CD4-positive, alpha-beta memory T cell (primary cell): ENCODE data around the gene ZNF684. TPM values are rescaled to one million over a fixed set of nuclear protein-coding genes. Genes with fewer than 3 reads are reported as not detected.
"Not testable (repeated sequence)": the region's sequence is repeated elsewhere in the genome, so short reads cannot be mapped to it uniquely, and the experiment has no call there.

ENCODE experiments used
- CTCF ChIA-PET: fragments of 350-600 bp; sonication (Branson Sonifier 250); formaldehyde crosslinking; loops from one replicate; lab custom pipeline; 2021; ENCODE audit warnings: inconsistent platforms; ENCODE audit not compliant: partially characterized antibody; lab: Charles Lee
- POLR2A ChIA-PET: fragments of 350-600 bp; sonication (Branson Sonifier 250); formaldehyde crosslinking; loops from one replicate; lab custom pipeline; 2021; ENCODE audit not compliant: partially characterized antibody; lab: Charles Lee
- DNase-seq, 5 donors: peaks; one replicate each; pipeline versions ENCODE4 v3.0.0 to v3.0.0-alpha.2; 2020 to 2022; ENCODE audit warnings: mixed read lengths in 1 of 5
- H3K27ac ChIP-seq: one replicate; pipeline ENCODE4 v1.7.0; 2013; ENCODE audit warnings: low read depth, low read length
- H3K27me3 ChIP-seq: 2 replicates; pipeline ENCODE4 v1.7.0; 2013; ENCODE audit warnings: mild to moderate bottlenecking, low read length, moderate library complexity; ENCODE audit not compliant: insufficient read depth
- H3K36me3 ChIP-seq: 2 replicates; pipeline ENCODE4 v1.7.0; 2013; ENCODE audit warnings: mild to moderate bottlenecking, low read length, moderate library complexity; ENCODE audit not compliant: insufficient read depth
- H3K4me1 ChIP-seq: 2 replicates; pipeline ENCODE4 v1.7.0; 2013; ENCODE audit warnings: mild to moderate bottlenecking, low read length, moderate library complexity; ENCODE audit not compliant: insufficient read depth
- H3K4me3 ChIP-seq, 2 donors: one replicate each; pipeline ENCODE4 v1.7.0; 2013; ENCODE audit warnings: low read length in 2 of 2, mild to moderate bottlenecking in 1 of 2
- H3K9me3 ChIP-seq, 2 donors: one replicate each; pipeline ENCODE4 v1.7.0; 2013; ENCODE audit warnings: low read length in 2 of 2, control low read depth in 1 of 2; ENCODE audit not compliant: control insufficient read depth in 1 of 2
- H3K27ac Mint-ChIP-seq, 7 donors: one replicate each; pipeline ENCODE4 v1.8.0; 2020 to 2021; ENCODE audit warnings: mixed read lengths in 7 of 7, mild to moderate bottlenecking in 6 of 7, inconsistent platforms in 3 of 7, moderate library complexity in 3 of 7
- H3K27me3 Mint-ChIP-seq, 2 donors: one replicate each; pipeline ENCODE4 v1.8.0; 2020 to 2021; ENCODE audit warnings: mixed read lengths in 2 of 2
- H3K36me3 Mint-ChIP-seq, 2 donors: one replicate each; pipeline ENCODE4 v1.8.0; 2020 to 2021; ENCODE audit warnings: mixed read lengths in 2 of 2, inconsistent platforms in 1 of 2, mild to moderate bottlenecking in 1 of 2
- H3K4me1 Mint-ChIP-seq, 4 donors: one replicate each; pipeline ENCODE4 v1.8.0; 2020 to 2021; ENCODE audit warnings: mixed read lengths in 4 of 4, mild to moderate bottlenecking in 1 of 4
- H3K4me3 Mint-ChIP-seq, 8 donors: one replicate each; pipeline ENCODE4 v1.8.0; 2020 to 2021; ENCODE audit warnings: mixed read lengths in 8 of 8, mild to moderate bottlenecking in 7 of 8, moderate library complexity in 6 of 8, inconsistent platforms in 3 of 8
- H3K9me3 Mint-ChIP-seq, 8 donors: one replicate each; pipeline ENCODE4 v1.8.0; 2020 to 2021; ENCODE audit warnings: mixed read lengths in 8 of 8, mild to moderate bottlenecking in 5 of 8, inconsistent platforms in 3 of 8, moderate library complexity in 1 of 8
- intact Hi-C: fragments of 100-400 bp; cut with micrococcal nuclease; formaldehyde crosslinking; loops from one replicate; pipeline ENCODE4 v1.15.1; 2023
- polyA plus RNA-seq, 2 donors: library from polyadenylated mRNA; unstranded; fragments of 300-500 nt; fragmentation: Illumina TruSeq; gene quantifications; one replicate each; pipeline ENCODE4 v1.2.3, GENCODE V29; 2021
- total RNA-seq, 2 experiments: library from RNA; stranded (reverse); gene quantifications; one replicate each; pipeline ENCODE4 v1.2.3, GENCODE V29; 2021

Gene ZNF684
- total and polyA plus RNA-seq, 4 experiments from 2014 or later: 2.0 to 5.5 (median 4.1) TPM

DNA sequence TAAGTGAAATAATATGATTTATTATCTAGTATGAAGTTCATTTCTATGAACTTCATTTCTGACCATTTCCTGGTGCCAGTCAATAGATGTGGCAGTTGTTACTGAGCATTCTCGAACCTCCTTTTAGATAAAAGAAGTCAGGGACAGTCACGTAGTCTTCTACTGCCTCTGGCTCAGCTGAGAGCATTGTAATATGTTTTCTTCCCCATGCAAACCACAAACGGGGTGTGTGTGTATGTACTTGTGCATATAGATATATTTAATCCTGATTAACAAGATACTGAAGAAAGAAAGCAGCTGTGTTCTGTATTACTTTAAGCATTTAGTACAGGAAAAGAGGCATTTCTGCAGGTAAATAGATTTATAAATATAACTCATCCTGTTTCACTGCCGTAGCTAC, 21.6 kb downstream of the ZNF684 start:
- ChIA-PET POLR2A (no interaction called here), CTCF (no interaction called here)
- Mint-ChIP-seq H3K4me1 (no peaks in the 10 kb centered on the region), H3K27me3 (peaks cover 2 to 4% of the 10 kb centered on the region in 2 donors), H3K36me3 (peaks cover 0 to 4% of the 10 kb centered on the region in 2 donors), H3K27ac (no peak overlapping the region), H3K9me3 (peaks cover 0 to 22% (median 7%) of the 10 kb centered on the region in 8 donors), H3K4me3 (no peak overlapping the region)
- H3K9me3 ChIP-seq: no peaks in the 10 kb centered on the region
- H3K36me3 ChIP-seq: no peaks in the 10 kb centered on the region
- H3K4me3 ChIP-seq: no peak overlapping the region
- no peaks in the 10 kb centered on the region for H3K4me1 ChIP-seq
- no peak for DNase-seq
- no peaks in the 10 kb centered on the region for H3K27me3 ChIP-seq
- H3K27ac ChIP-seq: no peak overlapping the region
- intact Hi-C loops: no loop called here

DNA sequence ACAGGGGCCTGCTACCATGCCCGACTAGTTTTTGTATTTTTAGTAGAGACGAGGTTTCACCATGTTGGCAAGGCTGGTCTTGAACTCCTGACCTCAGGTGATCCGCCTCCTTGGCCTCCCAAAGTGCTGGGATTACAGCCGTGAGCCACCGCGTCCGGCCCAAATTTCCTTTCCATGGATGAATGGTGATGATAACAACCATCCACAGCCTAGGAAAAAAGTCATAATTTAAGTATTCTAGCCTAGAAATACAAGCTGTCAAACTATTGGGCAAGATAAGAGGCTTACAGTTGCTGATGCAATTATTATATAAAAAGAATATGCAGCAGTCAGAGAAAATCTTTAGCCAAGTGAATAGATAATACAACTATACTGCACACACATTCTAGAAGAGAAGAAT, 23.4 kb downstream of the ZNF684 start:
- H3K4me1 ChIP-seq, H3K27me3 ChIP-seq, H3K27me3 Mint-ChIP-seq, H3K4me1 Mint-ChIP-seq, POLR2A ChIA-PET, H3K27ac Mint-ChIP-seq, H3K9me3 ChIP-seq, H3K27ac ChIP-seq, H3K36me3 ChIP-seq, H3K36me3 Mint-ChIP-seq, DNase-seq, intact Hi-C loops, H3K4me3 ChIP-seq, H3K4me3 Mint-ChIP-seq, CTCF ChIA-PET: not testable (repeated sequence)
- peaks cover 0 to 15% (median 2%) of the 10 kb centered on the region in 8 donors for H3K9me3 Mint-ChIP-seq

DNA sequence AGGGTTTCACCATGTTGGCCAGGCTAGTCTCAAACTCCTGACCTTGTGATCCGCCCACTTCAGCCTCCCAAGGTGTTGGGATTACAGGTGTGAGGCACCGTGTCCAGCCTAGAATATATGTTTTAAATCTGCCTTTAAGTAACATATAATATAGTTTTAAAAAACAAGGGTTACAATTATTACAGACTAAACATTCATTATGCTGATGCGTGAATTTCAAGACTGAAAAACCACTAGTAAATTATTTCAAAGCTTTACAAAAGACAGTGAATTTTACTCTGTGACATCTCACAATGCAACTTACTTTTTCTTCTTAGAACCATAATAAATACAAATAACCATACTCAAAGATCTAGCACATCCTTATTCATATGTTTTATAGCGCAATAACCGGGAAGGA, 24.7 kb downstream of the ZNF684 start:
- ChIA-PET POLR2A (no interaction called here), CTCF (no interaction called here)
- H3K4me1 ChIP-seq: no peaks in the 10 kb centered on the region
- H3K4me3 Mint-ChIP-seq: no peak overlapping the region
- peaks cover 6 to 8% of the 10 kb centered on the region in 2 donors for H3K27me3 Mint-ChIP-seq
- peaks cover 0 to 8% (median under 1%) of the 10 kb centered on the region in 8 donors for H3K9me3 Mint-ChIP-seq
- H3K36me3 Mint-ChIP-seq: no peaks in the 10 kb centered on the region
- no peak for DNase-seq
- no peaks in the 10 kb centered on the region for H3K36me3 ChIP-seq
- no peak overlapping the region for H3K27ac Mint-ChIP-seq
- H3K4me1 Mint-ChIP-seq: no peaks in the 10 kb centered on the region
- no peaks in the 10 kb centered on the region for H3K9me3 ChIP-seq
- H3K4me3 ChIP-seq: no peak overlapping the region
- no peak overlapping the region for H3K27ac ChIP-seq
- intact Hi-C loops: no loop called here
- no peaks in the 10 kb centered on the region for H3K27me3 ChIP-seq

DNA sequence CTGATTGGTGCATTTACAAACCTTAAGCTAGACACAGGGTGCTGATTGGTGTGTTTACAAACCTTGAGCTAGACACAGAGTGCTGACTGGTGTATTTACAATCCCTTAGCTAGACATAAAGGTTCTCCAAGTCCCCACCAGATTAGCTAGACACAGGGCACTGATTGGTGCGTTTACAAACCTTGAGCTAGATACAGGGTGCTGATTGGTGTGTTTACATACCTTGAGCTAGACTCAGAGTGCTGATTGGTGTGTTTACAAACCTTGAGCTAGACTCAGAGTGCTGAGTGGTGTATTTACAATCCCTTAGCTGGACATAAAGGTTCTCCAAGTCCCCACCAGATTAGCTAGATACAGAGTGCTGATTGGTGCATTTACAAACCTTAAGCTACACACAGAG, 26.8 kb downstream of the ZNF684 start:
- intact Hi-C loops: not testable (repeated sequence)

DNA sequence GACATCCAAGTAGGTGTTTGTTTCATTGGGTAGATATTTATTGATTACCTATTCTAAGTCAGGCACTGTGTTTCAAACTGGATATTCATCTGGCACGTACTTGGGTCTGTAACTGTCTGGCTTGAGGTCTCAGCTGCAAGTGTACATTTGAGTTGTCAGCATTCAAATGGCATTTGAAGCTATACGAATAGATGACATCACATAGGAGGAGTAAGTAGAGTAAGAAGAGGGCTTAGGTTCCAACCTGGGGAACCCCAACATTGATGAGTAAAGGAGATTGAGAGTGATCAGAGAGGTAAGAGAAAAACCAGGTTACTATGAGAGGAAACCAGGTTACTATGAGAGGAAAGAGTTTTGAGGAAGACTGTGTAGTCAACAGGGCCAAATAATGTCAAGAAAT, 30.7 kb downstream of the ZNF684 start:
- peaks cover 10 to 12% of the 10 kb centered on the region in 2 donors for H3K27me3 Mint-ChIP-seq
- H3K9me3 ChIP-seq: no peaks in the 10 kb centered on the region
- H3K4me1 ChIP-seq: no peaks in the 10 kb centered on the region
- intact Hi-C loops: no loop called here
- H3K27ac ChIP-seq: no peak overlapping the region
- no peaks in the 10 kb centered on the region for H3K27me3 ChIP-seq
- no peaks in the 10 kb centered on the region for H3K36me3 Mint-ChIP-seq
- H3K27ac Mint-ChIP-seq: no peak overlapping the region
- H3K4me3 ChIP-seq: no peak overlapping the region
- CTCF ChIA-PET: no interaction called here
- peaks cover 0 to 2% (median 0%) of the 10 kb centered on the region in 8 donors for H3K9me3 Mint-ChIP-seq
- POLR2A ChIA-PET: no interaction called here
- H3K4me3 Mint-ChIP-seq: no peak overlapping the region
- DNase-seq: no peak
- H3K4me1 Mint-ChIP-seq: no peaks in the 10 kb centered on the region
- H3K36me3 ChIP-seq: no peaks in the 10 kb centered on the region

More for the DNA sequence above, 26.8 kb downstream of the ZNF684 start:
- H3K27me3 Mint-ChIP-seq, DNase-seq, POLR2A ChIA-PET, H3K4me3 Mint-ChIP-seq, H3K4me1 Mint-ChIP-seq, H3K4me1 ChIP-seq, H3K9me3 ChIP-seq, H3K36me3 Mint-ChIP-seq, H3K4me3 ChIP-seq, H3K9me3 Mint-ChIP-seq, H3K27ac ChIP-seq, H3K27me3 ChIP-seq, H3K27ac Mint-ChIP-seq, CTCF ChIA-PET, H3K36me3 ChIP-seq: not testable (repeated sequence)

DNA sequence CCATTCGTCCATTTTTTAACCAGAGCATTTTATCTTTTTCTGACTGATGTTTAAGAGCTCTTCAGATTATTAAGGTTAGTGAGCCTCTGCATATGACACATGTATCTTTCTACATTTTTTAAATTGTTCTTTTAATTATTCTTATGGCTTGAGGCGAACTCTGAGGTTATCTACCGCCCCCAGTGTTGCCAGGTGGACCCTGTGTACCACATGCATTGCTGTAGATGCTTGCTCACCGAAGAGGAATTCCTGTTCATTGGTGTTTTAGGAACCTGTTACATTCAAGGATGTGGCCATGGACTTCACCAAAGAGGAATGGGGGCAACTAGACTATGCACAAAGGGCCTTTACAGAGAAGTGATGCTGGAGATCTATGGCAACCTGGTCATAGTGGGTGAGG, 31.8 kb downstream of the ZNF684 start:
- CTCF ChIA-PET: no interaction called here
- no peak overlapping the region for H3K4me3 Mint-ChIP-seq
- no peaks in the 10 kb centered on the region for H3K27me3 ChIP-seq

DNA sequence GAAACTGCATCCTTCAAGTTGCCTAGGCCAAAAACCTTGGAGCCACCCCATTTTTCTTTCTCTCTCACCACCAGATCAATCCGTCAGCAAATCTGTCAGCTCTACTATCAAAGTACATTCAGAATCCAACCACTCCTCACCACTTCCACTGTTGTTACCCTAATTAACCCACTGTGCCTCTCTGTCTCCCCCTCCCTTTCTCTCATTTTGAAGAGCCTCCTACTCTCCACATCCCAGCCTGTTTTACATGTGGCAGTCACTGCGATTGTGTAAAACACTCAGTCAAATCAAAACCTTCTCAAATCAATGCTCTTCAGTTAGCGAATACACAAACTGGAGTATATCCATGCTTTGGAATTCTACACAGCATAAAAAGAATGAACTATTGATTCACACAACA, 33.1 kb downstream of the ZNF684 start:
- Mint-ChIP-seq H3K9me3 (peaks cover 0 to 2% (median 0%) of the 10 kb centered on the region in 8 donors), H3K36me3 (no peaks in the 10 kb centered on the region), H3K27ac (no peak overlapping the region), H3K4me1 (no peaks in the 10 kb centered on the region), H3K27me3 (peaks cover 8 to 10% of the 10 kb centered on the region in 2 donors), H3K4me3 (no peak overlapping the region)
- ChIA-PET CTCF (no interaction called here), POLR2A (no interaction called here)
- intact Hi-C loops: no loop called here
- no peaks in the 10 kb centered on the region for H3K9me3 ChIP-seq
- no peak overlapping the region for H3K4me3 ChIP-seq
- no peaks in the 10 kb centered on the region for H3K27me3 ChIP-seq
- no peaks in the 10 kb centered on the region for H3K4me1 ChIP-seq
- H3K27ac ChIP-seq: no peak overlapping the region
- no peaks in the 10 kb centered on the region for H3K36me3 ChIP-seq
- DNase-seq: no peak

More for the DNA sequence above, 31.8 kb downstream of the ZNF684 start:
- Mint-ChIP-seq H3K36me3 (no peaks in the 10 kb centered on the region), H3K4me1 (no peaks in the 10 kb centered on the region), H3K9me3 (peaks cover 0 to 2% (median 0%) of the 10 kb centered on the region in 8 donors), H3K27me3 (peaks cover 8 to 10% of the 10 kb centered on the region in 2 donors), H3K27ac (no peak overlapping the region)
- no peak for DNase-seq
- Histone ChIP-seq H3K27ac (no peak overlapping the region), H3K4me3 (no peak overlapping the region), H3K4me1 (no peaks in the 10 kb centered on the region), H3K9me3 (no peaks in the 10 kb centered on the region), H3K36me3 (no peaks in the 10 kb centered on the region)
- intact Hi-C loops: no loop called here
- POLR2A ChIA-PET: no interaction called here

DNA sequence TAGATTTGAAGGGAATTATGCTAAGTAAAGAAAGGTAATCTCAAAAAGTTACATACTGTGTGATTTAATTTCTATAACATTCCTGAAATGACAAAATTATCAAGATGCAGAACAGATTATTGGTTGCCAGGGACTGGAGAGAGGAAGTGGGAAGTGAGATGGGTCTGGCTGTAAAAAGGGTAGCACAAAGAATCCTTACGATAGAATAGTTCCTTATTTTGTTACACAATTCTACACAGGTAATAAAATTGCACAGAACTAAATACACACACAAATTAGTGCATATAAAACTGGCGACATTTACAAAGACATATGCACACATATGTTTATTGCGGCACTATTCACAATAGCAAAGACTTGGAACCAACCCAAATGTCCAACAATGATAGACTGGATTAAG, 33.5 kb downstream of the ZNF684 start:
- CTCF ChIA-PET: no interaction called here
- H3K9me3 Mint-ChIP-seq: peaks cover 0 to 2% (median 0%) of the 10 kb centered on the region in 8 donors
- POLR2A ChIA-PET: no interaction called here

More for the DNA sequence above, 33.5 kb downstream of the ZNF684 start:
- no peaks in the 10 kb centered on the region for H3K27me3 ChIP-seq
- H3K9me3 ChIP-seq: no peaks in the 10 kb centered on the region
- Mint-ChIP-seq H3K27ac (no peak overlapping the region), H3K27me3 (peaks cover 6 to 10% of the 10 kb centered on the region in 2 donors), H3K36me3 (no peaks in the 10 kb centered on the region), H3K4me3 (no peak overlapping the region), H3K4me1 (no peaks in the 10 kb centered on the region)
- no peak for DNase-seq
- H3K4me3 ChIP-seq: no peak overlapping the region
- no peaks in the 10 kb centered on the region for H3K4me1 ChIP-seq
- no peaks in the 10 kb centered on the region for H3K36me3 ChIP-seq
- intact Hi-C loops: no loop called here
- H3K27ac ChIP-seq: no peak overlapping the region
